Smooth muscle cell (in vitro differentiated cells): ENCODE results near the gene ABCC11. TPM values are rescaled to one million over a fixed set of nuclear protein-coding genes. Genes with fewer than 3 reads are reported as not detected.

ENCODE experiments used
- DNase-seq: peaks from one replicate; lab custom pipeline; 2025; ENCODE audit not compliant: unreplicated experiment; lab: John Stamatoyannopoulos, UW
- H2AFZ ChIP-seq: fragments of 200-600 bp; sonication (generic); 2 replicates; pipeline ENCODE4 v1.6.0; 2016; ENCODE audit warnings: antibody characterized with exemption, low read depth, mild to moderate bottlenecking
- H3F3A ChIP-seq: fragments of 200-600 bp; sonication (generic); 2 replicates; pipeline ENCODE4 v1.6.0; 2017; ENCODE audit warnings: antibody characterized with exemption, low read depth
- H3K27ac ChIP-seq: fragments of 200-600 bp; sonication (generic); 2 replicates; pipeline ENCODE4 v1.5.1; 2016; ENCODE audit warnings: low read depth, mild to moderate bottlenecking
- H3K27me3 ChIP-seq: fragments of 200-600 bp; sonication (generic); 2 replicates; pipeline ENCODE4 v1.6.1; 2016; ENCODE audit warnings: low read depth, mild to moderate bottlenecking
- H3K36me3 ChIP-seq: fragments of 200-600 bp; sonication (generic); 2 replicates; pipeline ENCODE4 v1.5.1; 2016; ENCODE audit warnings: low read depth
- H3K4me1 ChIP-seq: fragments of 200-600 bp; sonication (generic); 2 replicates; pipeline ENCODE4 v1.5.1; 2016; ENCODE audit warnings: low read depth
- H3K4me2 ChIP-seq: fragments of 200-600 bp; sonication (generic); 2 replicates; pipeline ENCODE4 v1.6.0; 2016; ENCODE audit warnings: mild to moderate bottlenecking
- H3K4me3 ChIP-seq: fragments of 200-600 bp; sonication (generic); 2 replicates; pipeline ENCODE4 v1.5.1; 2016; ENCODE audit warnings: mild to moderate bottlenecking
- H3K79me2 ChIP-seq: fragments of 200-600 bp; sonication (generic); 2 replicates; pipeline ENCODE4 v1.6.0; 2016; ENCODE audit warnings: low read depth, mild to moderate bottlenecking
- H3K9ac ChIP-seq: fragments of 200-600 bp; sonication (generic); 2 replicates; pipeline ENCODE4 v1.6.0; 2016; ENCODE audit warnings: low read depth
- H3K9me3 ChIP-seq: fragments of 200-600 bp; sonication (generic); replicated peaks from 2 replicates; pipeline ENCODE4 v1.5.1; 2016; ENCODE audit warnings: low read depth
- H4K20me1 ChIP-seq: fragments of 200-600 bp; sonication (generic); 2 replicates; pipeline ENCODE4 v1.6.0; 2016; ENCODE audit warnings: low read depth
- WGBS: methylation state at CpG from one replicate; pipeline ENCODE4 v1.1.7; 2016; ENCODE audit warnings: low lambda C conversion rate; 5-methylcytosine and 5-hydroxymethylcytosine counted together
- polyA plus RNA-seq: library from polyadenylated mRNA; unstranded; fragments of >200 nt; fragmentation: Nextera tagmentation; extraction: Ambion mirVana; gene quantifications from 2 replicates; pipeline ENCODE4 v1.2.1, GENCODE V29; 2016
- total RNA-seq: library from RNA; depleted of rRNA; stranded (reverse); fragments of >200 nt; gene quantifications from 2 replicates; pipeline ENCODE4 v1.2.3, GENCODE V29; 2014
- TF ChIP-seq, protein P1 (sequence below): fragments of 200-600 bp; sonication (generic); IDR thresholded peaks from 2 replicates; pipeline ENCODE4 v1.5.1; 2017; ENCODE audit warnings: borderline replicate concordance, mild to moderate bottlenecking, antibody characterized with exemption; ENCODE audit not compliant: insufficient read depth, poor library complexity, severe bottlenecking

ABCC11 gene
- total and polyA plus RNA-seq, 2 experiments from 2014 or later, result not detected

DNA sequence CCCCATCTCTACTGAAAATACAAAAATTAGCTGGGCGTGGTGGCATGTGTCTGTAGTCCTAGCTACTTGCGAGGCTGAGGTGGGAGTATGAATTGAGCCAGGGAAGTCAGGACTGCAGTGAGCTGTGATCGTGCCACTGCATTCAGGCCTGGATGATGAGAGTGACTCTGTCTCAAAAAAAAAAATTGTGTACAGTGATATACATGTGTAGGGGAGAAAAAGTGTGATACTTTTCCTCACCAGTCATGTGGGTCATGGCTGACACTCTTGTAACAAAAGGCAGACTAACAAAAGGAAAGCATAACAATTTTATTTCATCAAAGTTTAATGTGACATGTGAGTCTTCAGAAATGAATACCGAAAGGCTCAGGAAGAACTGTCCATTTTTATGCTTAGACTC lies 89.5 kb downstream of the ABCC11 start:
- no peak overlapping the region for H3K4me2 ChIP-seq
- no peaks in the 10 kb centered on the region for H4K20me1 ChIP-seq
- no peaks in the 10 kb centered on the region for H3K4me1 ChIP-seq
- no peak overlapping the region for H3K9ac ChIP-seq
- H3K27me3 ChIP-seq, result no peaks in the 10 kb centered on the region
- no peaks in the 10 kb centered on the region for H3F3A ChIP-seq
- TF ChIP-seq, protein P1, sequence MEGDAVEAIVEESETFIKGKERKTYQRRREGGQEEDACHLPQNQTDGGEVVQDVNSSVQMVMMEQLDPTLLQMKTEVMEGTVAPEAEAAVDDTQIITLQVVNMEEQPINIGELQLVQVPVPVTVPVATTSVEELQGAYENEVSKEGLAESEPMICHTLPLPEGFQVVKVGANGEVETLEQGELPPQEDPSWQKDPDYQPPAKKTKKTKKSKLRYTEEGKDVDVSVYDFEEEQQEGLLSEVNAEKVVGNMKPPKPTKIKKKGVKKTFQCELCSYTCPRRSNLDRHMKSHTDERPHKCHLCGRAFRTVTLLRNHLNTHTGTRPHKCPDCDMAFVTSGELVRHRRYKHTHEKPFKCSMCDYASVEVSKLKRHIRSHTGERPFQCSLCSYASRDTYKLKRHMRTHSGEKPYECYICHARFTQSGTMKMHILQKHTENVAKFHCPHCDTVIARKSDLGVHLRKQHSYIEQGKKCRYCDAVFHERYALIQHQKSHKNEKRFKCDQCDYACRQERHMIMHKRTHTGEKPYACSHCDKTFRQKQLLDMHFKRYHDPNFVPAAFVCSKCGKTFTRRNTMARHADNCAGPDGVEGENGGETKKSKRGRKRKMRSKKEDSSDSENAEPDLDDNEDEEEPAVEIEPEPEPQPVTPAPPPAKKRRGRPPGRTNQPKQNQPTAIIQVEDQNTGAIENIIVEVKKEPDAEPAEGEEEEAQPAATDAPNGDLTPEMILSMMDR, result no peak
- no peak overlapping the region for H3K27ac ChIP-seq
- no peak overlapping the region for H3K4me3 ChIP-seq
- 85% methylated on average over 4 of the region's 4 CpGs for WGBS
- no peaks in the 10 kb centered on the region for H3K9me3 ChIP-seq
- DNase-seq, result no peak
- no peak overlapping the region for H2AFZ ChIP-seq
- H3K36me3 ChIP-seq, result no peaks in the 10 kb centered on the region
- H3K79me2 ChIP-seq, result no peaks in the 10 kb centered on the region

DNA sequence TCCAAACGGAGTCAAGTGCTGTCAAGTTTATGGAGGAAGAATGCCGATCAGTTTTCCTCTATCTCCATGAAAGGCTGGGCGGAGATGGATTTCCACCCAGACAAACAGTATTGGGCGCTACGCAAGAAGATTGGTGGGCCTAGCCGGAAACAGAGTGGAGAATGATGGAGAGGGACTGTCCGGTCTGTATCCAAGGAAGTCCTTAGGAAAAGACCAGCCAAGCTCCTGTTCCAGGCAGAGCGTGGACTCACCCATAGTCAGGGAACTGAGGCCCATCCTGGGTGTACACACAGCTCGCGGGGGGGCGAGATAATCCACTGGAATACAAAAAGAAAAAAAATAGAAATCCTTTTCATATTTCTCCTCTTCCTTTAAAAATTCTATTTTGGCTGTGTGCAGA lies 90.0 kb downstream of the ABCC11 start:
- H2AFZ ChIP-seq, result no peak overlapping the region

DNA sequence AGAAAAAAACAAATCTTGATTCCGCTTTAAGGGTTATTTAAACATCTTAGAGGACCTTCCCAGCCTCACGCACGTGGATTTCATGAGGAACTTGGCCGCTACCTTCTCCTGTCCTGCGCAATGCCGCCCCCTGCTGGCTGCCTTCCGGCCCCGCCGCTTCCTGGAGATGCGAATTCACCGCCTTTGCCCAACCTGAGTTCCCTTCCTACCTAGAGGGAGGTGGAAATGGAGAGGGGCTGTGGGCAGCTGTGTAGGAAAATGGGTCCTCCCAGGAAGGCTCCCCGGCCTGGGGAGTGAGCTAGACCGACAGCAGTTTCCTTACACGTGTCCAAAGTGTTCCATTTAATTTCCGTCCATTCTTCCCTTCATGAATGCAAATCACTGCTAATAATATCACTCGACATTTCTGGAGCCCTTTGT lies 90.5 kb downstream of the ABCC11 start:
- H3K9me3 ChIP-seq, result no peaks in the 10 kb centered on the region
- H3K36me3 ChIP-seq, result no peaks in the 10 kb centered on the region
- no peak overlapping the region for H3K4me2 ChIP-seq
- TF ChIP-seq, protein P1, result peak; percentile 83
- H2AFZ ChIP-seq, result no peak overlapping the region
- H3F3A ChIP-seq, result no peaks in the 10 kb centered on the region
- H3K4me1 ChIP-seq, result no peaks in the 10 kb centered on the region
- no peaks in the 10 kb centered on the region for H3K27me3 ChIP-seq
- H3K27ac ChIP-seq, result no peak overlapping the region
- DNase-seq, result peak; percentile 67
- no peak overlapping the region for H3K9ac ChIP-seq
- no peaks in the 10 kb centered on the region for H3K79me2 ChIP-seq
- no peak overlapping the region for H3K4me3 ChIP-seq
- WGBS, result 15% methylated on average over 16 of the region's 16 CpGs
- H4K20me1 ChIP-seq, result no peaks in the 10 kb centered on the region

More for the DNA sequence above, 90.0 kb downstream of the ABCC11 start:
- Histone ChIP-seq H3K79me2 (no peaks in the 10 kb centered on the region), H3K4me1 (no peaks in the 10 kb centered on the region), H3F3A (no peaks in the 10 kb centered on the region), H3K27me3 (no peaks in the 10 kb centered on the region), H3K4me2 (no peak overlapping the region), H3K9ac (no peak overlapping the region), H3K4me3 (no peak overlapping the region), H3K9me3 (no peaks in the 10 kb centered on the region), H3K36me3 (no peaks in the 10 kb centered on the region), H3K27ac (no peak overlapping the region), H4K20me1 (no peaks in the 10 kb centered on the region)
- no peak for DNase-seq
- 93% methylated on average over 11 of the region's 11 CpGs for WGBS
- TF ChIP-seq, protein P1, result no peak
